ENCODE measurements around the gene TMEM150B. TPM values are rescaled to one million over a fixed set of nuclear protein-coding genes. Genes with fewer than 3 reads are reported as not detected.

TMEM150B gene
- total RNA-seq, 2 experiments from 2014 or later, result not detected

DNA sequence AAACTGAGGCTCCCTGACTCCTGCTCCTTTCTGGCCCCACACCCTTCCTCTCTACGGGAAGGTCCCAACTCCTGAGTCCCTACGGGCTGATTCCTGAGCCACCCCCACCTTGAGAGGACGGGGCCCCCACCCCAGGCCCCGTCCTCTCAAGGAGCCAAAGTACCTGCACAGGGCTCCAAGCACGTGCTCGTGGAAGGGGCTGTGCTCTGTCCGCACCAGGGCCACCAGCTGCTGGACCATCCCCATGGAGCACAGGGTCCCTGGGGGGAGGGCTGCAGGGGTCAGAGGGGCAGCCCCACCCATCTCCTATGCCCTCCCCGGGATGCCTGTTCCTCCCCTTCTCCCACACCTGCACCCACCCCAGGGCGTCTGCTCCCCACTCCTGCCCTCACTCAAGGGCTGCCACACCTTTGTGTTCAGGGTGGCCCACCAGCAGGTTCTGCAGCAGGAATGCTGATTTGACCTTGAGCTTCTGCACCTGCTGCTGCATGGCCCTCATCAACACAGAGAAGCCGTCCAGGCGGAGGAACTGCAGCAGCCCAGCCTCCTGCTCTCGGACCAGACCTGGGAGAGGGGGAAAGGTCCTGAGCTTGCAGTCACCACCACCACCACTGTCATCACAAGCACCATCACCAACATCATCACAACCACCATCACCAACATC is 59.3 kb downstream of the TMEM150B start:
- DNase-seq (ENCODE audit: low spot score), result no peak
- no peaks in the 10 kb centered on the region for H3K9me2 ChIP-seq (ENCODE audit: insufficient read depth, low read length)
- H2AFZ ChIP-seq (ENCODE audit: low read length), result no peak overlapping the region
- H3K4me1 ChIP-seq (ENCODE audit: insufficient read depth, low read length, poor library complexity, severe bottlenecking), result peaks cover 6% of the 10 kb centered on the region
- ChIA-PET CTCF (ENCODE audit: unreplicated experiment) (no interaction called here), POLR2A (no interaction called here)
- peaks cover 10% of the 10 kb centered on the region; the same call in 1 of the 2 replicates for H3K79me2 ChIP-seq (ENCODE audit: insufficient read depth, low read depth, low read length)
- no TSS peak for BruUV-seq (replicated peaks)
- H3K36me3 ChIP-seq (ENCODE audit: insufficient read depth, low read length), result peaks cover 70% of the 10 kb centered on the region
- H3K9me3 ChIP-seq (ENCODE audit: low read length), result no peaks in the 10 kb centered on the region
- no peaks in the 10 kb centered on the region for H4K20me1 ChIP-seq (ENCODE audit: insufficient read depth, low read length)
- no peak overlapping the region for H3K4me3 ChIP-seq (ENCODE audit: low read depth, low read length, poor library complexity, severe bottlenecking)
- H3K4me2 ChIP-seq (ENCODE audit: low read length), result no peak overlapping the region
- intact Hi-C loops (cut with micrococcal nuclease; ENCODE audit: unreplicated experiment), result no loop called here
- no peak overlapping the region for H3K27ac ChIP-seq (ENCODE audit: low read depth, low read length, poor library complexity, severe bottlenecking)
- TF ChIP-seq, protein P1, sequence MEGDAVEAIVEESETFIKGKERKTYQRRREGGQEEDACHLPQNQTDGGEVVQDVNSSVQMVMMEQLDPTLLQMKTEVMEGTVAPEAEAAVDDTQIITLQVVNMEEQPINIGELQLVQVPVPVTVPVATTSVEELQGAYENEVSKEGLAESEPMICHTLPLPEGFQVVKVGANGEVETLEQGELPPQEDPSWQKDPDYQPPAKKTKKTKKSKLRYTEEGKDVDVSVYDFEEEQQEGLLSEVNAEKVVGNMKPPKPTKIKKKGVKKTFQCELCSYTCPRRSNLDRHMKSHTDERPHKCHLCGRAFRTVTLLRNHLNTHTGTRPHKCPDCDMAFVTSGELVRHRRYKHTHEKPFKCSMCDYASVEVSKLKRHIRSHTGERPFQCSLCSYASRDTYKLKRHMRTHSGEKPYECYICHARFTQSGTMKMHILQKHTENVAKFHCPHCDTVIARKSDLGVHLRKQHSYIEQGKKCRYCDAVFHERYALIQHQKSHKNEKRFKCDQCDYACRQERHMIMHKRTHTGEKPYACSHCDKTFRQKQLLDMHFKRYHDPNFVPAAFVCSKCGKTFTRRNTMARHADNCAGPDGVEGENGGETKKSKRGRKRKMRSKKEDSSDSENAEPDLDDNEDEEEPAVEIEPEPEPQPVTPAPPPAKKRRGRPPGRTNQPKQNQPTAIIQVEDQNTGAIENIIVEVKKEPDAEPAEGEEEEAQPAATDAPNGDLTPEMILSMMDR (conservative IDR thresholded peaks at IDR 0.05; ENCODE audit: low read length), result no peak
- no peak for TF ChIP-seq EZH2phosphoT487 (IDR thresholded peaks at IDR 0.05; ENCODE audit: borderline replicate concordance, low read depth, low read length)

DNA sequence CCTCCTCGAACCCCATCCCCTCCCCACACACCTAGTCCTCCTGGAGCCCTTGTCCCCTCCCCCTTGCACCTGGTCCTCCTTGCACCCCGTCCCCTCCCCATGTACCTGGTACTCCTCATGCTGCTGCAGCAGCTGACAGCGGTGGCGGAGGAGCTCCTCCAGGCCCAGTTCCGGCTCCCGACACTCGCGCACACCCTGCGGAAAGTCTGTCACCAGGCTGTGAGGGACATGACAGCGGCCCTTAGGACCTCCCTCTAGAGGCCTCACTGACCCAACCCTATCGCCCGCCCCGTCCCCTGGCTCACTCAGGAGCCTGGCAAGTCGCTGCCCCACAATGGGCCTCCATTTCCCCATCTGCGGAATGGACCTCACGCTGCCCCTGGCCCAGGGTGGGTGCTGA is 60.0 kb downstream of the TMEM150B start:
- no peak overlapping the region for H3K4me2 ChIP-seq (ENCODE audit: low read length)
- peaks cover 13% of the 10 kb centered on the region for H3K4me1 ChIP-seq (ENCODE audit: insufficient read depth, low read length, poor library complexity, severe bottlenecking)
- no peak overlapping the region for H3K4me3 ChIP-seq (ENCODE audit: low read depth, low read length, poor library complexity, severe bottlenecking)
- H3K79me2 ChIP-seq (ENCODE audit: insufficient read depth, low read depth, low read length), result peaks cover 10% of the 10 kb centered on the region; the same call in 1 of the 2 replicates
- H4K20me1 ChIP-seq (ENCODE audit: insufficient read depth, low read length), result no peaks in the 10 kb centered on the region
- TF ChIP-seq EZH2phosphoT487 (IDR thresholded peaks at IDR 0.05; ENCODE audit: borderline replicate concordance, low read depth, low read length), result no peak
- TF ChIP-seq, protein P1 (conservative IDR thresholded peaks at IDR 0.05; ENCODE audit: low read length), result no peak
- H3K27ac ChIP-seq (ENCODE audit: low read depth, low read length, poor library complexity, severe bottlenecking), result no peak overlapping the region
- intact Hi-C loops (cut with micrococcal nuclease; ENCODE audit: unreplicated experiment), result no loop called here
- ChIA-PET CTCF (ENCODE audit: unreplicated experiment) (no interaction called here), POLR2A (no interaction called here)
- H3K9me2 ChIP-seq (ENCODE audit: insufficient read depth, low read length), result no peaks in the 10 kb centered on the region
- no peak overlapping the region for H2AFZ ChIP-seq (ENCODE audit: low read length)
- DNase-seq (ENCODE audit: low spot score), result no peak
- no peaks in the 10 kb centered on the region for H3K9me3 ChIP-seq (ENCODE audit: low read length)
- peaks cover 63% of the 10 kb centered on the region for H3K36me3 ChIP-seq (ENCODE audit: insufficient read depth, low read length)
- BruUV-seq (replicated peaks), result no TSS peak

DNA sequence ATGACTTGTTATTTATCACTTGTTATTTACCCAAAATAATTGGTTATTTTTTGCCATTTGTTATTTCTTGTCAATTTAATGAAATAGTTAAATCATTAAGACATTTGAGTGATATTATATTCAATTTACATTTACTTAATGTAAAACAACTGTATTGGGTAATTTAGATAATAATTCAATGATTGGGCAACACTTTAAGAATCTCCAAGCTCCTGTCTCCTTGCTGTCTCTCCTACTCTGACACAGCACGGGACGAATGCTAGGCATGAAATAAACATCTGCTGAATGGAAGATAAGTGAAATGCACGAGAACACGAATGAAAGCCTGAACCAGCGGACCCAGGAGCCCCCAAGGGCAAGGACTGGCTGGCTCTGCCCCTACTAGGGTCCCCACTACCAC is 60.6 kb downstream of the TMEM150B start:
- POLR2A ChIA-PET, result no interaction called here
- no peak overlapping the region for H3K4me2 ChIP-seq (ENCODE audit: low read length)
- BruUV-seq (replicated peaks), result no TSS peak
- no peak for TF ChIP-seq EZH2phosphoT487 (IDR thresholded peaks at IDR 0.05; ENCODE audit: borderline replicate concordance, low read depth, low read length)
- TF ChIP-seq, protein P1 (conservative IDR thresholded peaks at IDR 0.05; ENCODE audit: low read length), result no peak
- CTCF ChIA-PET (ENCODE audit: unreplicated experiment), result no interaction called here
- H3K9me2 ChIP-seq (ENCODE audit: insufficient read depth, low read length), result no peaks in the 10 kb centered on the region
- H3K79me2 ChIP-seq (ENCODE audit: insufficient read depth, low read depth, low read length), result peaks cover 10% of the 10 kb centered on the region; the same call in 1 of the 2 replicates
- peaks cover 20% of the 10 kb centered on the region for H3K4me1 ChIP-seq (ENCODE audit: insufficient read depth, low read length, poor library complexity, severe bottlenecking)
- no peak overlapping the region for H3K27ac ChIP-seq (ENCODE audit: low read depth, low read length, poor library complexity, severe bottlenecking)
- intact Hi-C loops (cut with micrococcal nuclease; ENCODE audit: unreplicated experiment), result no loop called here
- H3K9me3 ChIP-seq (ENCODE audit: low read length), result no peaks in the 10 kb centered on the region
- no peak overlapping the region for H3K4me3 ChIP-seq (ENCODE audit: low read depth, low read length, poor library complexity, severe bottlenecking)
- DNase-seq (ENCODE audit: low spot score), result no peak
- H4K20me1 ChIP-seq (ENCODE audit: insufficient read depth, low read length), result no peaks in the 10 kb centered on the region
- no peak overlapping the region for H2AFZ ChIP-seq (ENCODE audit: low read length)
- peaks cover 56% of the 10 kb centered on the region for H3K36me3 ChIP-seq (ENCODE audit: insufficient read depth, low read length)
